Stimulated activated CD8-positive, alpha-beta memory T cell treated with anti-CD3 and anti-CD28 coated beads, Interleukin-12 subunit alpha, Interleukin-12 subunit beta, amount 100 ng/mL, for 24 hours (primary cell): Measurements from ENCODE around the gene GGT6.
"Not testable (repeated sequence)": the region's sequence is repeated elsewhere in the genome, so short reads cannot be mapped to it uniquely, and the experiment has no call there.

ENCODE experiments used
- DNase-seq: peaks from one replicate; pipeline ENCODE4 v3.0.0-alpha.2; 2020; ENCODE audit errors: extremely low read depth

The GGT6 gene

DNA sequence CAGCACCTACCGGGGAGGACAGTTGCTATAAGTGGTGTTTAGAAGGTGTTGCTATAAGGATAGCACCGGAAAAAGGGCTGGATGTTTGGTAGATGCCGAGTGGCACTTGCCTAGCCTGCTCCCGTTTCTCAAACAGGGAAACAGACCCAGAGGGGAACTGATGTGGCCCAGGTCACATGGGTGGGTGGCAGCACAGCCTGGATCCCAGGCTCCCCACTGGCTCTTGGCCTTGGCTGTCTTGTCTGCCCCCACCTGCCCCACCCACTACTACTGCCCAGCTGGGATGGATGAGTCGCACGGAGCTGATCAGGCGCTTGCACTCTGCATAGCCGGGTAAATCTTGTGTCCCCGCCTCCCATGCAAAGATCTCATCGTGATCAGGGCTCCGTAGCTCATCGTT, 31.2 kb upstream of the GGT6 start:
- DNase-seq: no peak

DNA sequence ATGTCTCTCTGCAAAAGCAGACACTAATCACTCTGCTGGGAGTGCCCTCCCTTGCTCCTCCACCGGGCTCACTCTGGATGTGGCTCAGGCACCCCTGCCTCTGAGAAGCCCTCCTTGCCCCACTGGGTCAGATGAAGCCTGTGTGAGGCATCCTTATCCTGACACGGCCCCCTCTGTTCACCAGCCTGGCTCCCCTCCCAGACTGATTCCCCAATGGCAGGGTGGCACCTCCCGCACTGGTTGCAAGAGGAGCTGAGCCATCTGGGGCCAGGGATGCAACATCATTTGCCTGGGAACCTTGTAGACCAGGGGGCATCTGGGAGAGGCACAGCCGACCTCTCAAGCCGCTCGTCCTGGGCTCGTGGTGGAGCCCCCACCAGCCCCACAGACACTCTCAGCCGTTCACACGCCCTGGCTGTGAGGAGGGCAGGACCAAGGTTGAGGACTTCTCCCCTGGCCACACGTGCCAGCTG, 30.6 kb upstream of the GGT6 start:
- no peak for DNase-seq

DNA sequence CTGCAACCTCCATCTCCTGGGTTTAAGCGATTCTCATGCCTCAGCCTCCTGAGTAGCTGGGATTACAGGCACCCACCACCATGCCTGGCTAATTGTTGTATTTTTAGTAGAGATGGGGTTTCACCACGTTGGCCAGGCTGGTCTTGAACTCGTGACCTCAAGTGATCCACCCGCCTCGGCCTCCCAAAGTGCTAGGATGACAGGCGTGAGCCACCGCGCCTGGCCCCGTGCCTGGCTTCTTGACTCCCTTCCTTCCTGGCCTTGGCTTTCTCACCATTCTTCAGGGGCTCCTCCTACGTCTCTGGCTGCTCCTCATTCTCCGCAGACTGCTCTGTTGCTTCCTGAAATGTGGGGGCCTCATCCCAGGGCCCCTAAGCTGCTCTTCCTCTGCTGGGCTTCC, 29.7 kb upstream of the GGT6 start:
- not testable (repeated sequence) for DNase-seq

DNA sequence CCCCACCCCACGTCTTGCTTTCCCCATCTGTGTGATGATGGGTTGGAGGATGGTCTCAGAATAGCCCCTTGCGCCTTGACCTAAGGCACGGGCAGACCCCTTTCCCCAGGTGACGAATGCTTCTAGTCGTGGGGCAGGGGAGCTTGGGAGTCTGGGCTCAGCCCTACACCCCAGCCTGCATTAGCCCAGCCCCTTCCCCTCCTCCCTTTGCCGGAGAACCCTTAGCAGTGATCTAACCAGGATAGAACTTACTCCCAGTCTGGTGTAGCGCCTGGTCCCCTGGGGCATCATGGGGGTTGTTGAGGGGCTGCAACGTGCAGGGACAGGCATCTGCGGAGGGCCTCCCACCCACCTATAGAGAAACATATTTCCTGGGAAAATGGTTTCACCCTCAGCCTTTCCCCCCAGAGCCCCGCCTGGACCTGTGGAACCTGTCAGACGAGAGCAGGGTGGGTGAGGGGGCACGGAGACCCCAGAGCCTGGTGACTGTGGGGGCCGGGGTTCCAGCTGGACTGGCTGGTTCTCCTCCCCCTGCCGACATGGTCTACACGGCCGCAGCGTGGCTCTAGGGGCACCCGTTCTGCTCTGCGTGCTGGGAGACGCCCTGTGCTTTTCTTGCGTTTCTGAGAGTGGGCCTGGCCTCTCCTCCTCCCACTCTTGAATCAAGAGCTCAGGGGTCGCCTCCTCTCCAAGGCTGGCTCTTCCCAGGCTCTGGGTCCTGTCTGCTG, 28.7 kb upstream of the GGT6 start:
- DNase-seq: no peak

DNA sequence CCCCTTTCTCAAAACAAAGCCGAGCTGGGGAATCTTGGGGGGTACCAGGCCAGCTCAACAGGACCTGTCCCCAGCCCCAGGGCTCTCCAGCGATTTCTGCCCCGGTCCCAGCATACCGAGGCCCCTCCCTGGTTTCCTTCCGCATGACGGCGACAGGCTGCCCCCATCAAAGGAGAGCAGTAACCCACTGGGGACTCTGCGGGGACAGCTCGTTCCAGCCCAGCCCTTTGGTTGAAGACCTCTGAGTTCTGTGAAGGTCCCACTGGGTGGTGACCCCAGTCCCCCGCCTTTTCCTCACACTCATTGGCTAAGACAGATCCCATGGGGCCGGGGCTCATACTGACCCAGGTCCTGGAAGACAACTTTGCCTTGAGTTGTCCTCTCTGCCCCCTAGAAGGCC, 28.0 kb upstream of the GGT6 start:
- no peak for DNase-seq

DNA sequence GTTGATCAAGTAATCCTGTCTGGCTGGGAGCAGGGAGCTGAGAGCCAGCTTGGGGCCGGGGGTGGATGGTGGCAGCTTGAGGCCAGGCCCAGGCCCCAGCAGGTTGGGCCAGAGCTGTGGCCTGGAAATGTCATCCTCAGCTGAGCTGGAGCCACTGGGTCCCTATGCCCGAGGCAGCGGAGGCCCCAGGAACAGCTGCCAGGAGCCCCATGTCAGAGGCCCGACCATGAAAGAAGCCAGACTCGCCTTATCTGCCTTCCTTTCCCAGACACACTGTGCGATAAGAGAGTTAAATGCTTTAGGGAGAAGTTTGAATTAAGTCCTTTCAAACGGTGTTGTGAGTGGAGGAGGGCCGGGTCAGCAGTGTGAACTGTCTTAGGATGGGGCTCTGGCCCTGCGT, 27.4 kb upstream of the GGT6 start:
- no peak for DNase-seq

DNA sequence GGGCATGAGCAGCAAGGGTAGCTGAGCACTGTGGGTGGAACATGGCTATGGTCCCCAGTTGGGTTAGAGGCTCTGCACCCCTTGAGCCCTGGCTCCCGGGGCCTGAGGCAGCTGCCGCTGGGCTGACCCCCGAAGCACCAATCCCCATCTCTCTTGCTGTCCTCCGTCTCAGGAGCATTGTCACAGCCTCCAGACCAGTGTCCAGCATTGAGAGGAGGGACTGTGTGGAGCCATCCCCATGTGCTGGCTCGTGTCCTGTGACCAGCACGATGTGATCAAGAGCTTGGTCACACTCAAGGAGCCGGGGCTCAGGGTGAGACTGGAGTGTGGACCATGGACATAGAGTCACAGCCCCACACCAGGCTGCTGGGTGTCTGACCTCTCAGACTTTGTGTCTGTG, 26.8 kb upstream of the GGT6 start:
- DNase-seq: no peak

DNA sequence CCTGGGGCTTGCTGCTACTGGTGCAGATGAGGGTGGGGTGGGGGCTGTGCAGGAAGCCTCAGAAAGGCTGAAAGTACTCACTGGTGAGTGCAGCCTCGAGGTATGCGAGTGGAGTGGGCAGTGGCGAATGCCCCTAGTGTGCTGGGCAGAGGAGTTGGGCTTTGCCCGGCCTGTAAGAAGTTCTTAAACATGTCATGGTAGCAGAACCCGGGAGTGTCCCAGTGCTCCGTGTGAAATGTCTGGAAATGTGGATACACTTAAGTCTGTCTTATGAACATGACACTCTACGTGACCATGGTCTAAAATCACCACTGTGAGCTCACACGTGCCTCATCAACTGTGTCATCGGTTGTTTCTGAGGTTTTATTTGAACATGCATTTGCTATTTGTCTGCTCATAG, 25.7 kb upstream of the GGT6 start:
- DNase-seq: no peak

DNA sequence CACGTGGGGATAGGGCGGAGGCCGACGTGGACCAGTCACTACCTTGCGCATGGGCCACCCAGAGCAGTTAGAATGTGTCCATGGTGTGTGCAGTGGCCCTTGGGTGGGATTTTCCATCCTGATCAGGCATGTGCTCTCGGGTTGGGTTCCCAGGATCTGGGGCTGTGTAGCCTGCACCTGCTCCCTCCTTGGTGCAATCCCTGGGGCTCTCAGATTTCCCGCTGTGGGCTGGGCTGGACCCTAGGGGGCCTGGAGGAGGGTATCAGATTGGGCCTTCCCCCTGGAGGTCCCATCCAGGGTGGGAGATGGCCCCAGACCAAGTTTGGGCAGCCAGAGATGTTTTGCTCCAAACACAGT, 25.2 kb upstream of the GGT6 start:
- DNase-seq: no peak

DNA sequence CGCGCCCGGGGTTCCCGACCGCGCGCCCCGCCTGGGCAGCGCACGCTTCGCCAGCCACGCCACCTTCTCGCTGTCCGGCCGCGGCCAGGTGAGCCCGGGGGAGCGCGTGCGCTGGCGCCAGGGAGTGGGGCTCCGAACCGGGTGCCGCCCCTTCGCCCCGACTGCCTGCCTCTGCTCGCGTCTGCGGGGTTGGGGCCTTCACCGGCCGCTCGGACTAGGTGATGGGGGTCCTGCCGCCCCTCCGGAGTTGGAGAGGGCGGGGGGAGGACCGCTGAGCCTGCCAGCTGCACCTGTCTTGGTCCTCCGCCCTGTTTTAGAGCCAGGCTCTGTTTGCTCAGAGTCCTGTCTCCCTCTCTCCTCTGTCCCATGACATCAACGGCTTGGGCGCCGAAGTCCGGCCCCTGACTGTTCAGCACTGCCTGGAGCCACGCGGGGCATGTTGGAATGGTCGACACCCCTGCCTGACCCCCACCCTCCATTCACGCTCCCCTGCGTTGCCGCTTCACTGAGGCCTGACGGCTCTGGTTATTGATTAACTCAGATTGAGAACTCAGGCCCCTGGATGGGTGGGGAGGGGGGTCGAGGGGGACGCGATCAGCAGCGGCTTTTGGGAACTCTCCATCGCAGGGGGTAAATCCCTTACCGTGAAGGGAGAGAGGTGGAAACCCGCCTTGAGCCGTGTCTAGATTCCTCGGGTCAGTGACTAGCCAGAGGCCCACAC, 24.7 kb upstream of the GGT6 start:
- DNase-seq: no peak

DNA sequence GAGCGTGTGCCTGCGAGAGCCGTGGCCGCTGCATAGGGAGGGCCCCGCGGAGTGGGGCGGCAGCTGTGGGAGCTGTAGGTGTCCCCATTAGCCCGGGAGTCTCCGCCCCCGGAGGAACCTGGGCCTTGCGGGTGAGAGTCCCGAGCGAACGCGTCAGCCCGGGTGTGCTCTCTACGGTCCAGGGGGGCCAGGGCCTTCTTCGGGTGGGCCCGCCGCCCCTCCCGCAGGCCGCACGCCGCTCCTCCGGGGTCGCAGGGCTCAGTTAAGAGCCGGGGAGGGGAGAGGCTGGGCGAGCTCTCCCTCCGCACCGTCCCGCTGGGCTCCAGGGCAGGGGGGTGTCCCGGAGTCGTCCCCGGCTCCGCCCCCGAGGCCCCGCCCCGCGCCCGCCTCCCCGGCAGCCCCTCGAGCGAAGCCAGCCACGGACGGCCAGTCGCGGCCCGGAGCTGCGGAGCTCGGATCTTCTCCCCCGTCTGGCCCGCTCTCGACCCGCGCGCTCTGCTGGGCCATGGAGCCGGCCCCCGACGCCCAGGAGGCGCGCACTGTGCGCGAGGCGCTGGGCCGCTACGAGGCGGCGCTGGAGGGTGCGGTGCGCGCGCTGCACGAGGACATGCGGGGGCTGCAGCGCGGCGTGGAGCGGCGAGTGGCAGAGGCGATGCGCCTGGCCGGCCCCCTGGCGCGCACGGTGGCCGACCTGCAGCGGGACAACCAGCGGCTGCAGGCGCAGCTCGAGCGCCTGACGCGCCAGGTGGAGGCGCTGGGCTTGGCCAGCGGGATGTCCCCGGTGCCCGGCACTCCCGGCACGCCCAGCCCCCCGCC, 23.9 kb upstream of the GGT6 start, which contains the start of gene SMTNL2:
TSS of gene SMTNL2 (plus strand) at position 429 of the 816 bp plus-strand sequence. CDS start at position 506, 77 bp downstream.
- DNase-seq: no peak

DNA sequence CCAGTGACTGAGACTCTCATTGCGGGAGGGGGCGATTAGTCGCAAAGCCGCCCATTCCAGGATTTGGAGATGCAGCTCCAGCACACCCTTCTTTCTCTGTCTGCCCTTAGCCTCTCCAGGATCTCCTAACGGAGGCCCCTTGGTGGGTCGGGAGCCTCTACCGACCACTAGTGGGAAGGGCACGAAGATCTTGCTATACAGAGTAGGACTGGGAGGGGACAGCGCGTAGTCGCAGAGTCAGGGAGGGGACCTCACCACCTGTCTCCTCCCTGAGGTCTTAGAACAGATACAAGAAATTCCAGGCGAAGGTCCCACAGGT, 23.4 kb upstream of the GGT6 start:
- DNase-seq: no peak

DNA sequence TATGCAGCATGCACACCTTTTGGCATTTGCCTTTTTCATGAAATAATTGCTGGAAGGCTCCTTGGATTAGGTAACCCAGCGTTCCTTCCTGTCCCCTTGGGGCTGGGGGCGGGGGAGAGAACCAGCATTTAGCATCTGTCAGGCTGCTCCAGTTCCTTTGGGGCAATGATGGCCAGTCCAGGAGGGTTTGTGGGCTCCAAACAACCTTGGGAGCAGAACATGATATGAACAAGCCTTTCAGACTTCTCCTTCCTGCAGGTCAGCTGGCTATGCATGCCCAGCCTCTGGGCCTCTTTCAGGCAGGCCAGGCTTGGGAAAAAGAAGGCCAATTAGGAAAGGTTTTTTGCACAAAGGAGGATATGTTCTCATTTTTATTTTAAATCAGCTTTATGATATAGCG, 22.8 kb upstream of the GGT6 start:
- DNase-seq: no peak

DNA sequence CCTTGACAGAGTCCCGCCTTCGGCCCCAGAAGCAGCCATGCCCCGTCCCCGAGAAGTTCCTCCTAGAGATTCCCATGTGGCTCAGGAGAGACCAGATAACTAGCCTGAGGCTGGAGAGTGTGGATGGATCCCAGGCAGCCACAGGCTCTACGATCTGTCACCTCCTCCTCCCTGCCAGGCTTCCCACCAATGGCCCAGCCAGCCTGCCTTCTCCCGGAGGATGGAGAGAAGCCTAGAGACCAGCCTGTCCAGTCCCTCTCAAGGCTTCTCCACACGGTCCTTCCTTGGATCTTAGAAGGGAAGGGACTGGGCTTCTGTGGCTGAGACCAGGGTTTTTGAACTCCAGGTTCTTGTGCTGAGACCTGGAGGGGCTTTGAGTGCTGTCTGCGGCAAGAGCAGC, 22.3 kb upstream of the GGT6 start:
- DNase-seq: no peak

DNA sequence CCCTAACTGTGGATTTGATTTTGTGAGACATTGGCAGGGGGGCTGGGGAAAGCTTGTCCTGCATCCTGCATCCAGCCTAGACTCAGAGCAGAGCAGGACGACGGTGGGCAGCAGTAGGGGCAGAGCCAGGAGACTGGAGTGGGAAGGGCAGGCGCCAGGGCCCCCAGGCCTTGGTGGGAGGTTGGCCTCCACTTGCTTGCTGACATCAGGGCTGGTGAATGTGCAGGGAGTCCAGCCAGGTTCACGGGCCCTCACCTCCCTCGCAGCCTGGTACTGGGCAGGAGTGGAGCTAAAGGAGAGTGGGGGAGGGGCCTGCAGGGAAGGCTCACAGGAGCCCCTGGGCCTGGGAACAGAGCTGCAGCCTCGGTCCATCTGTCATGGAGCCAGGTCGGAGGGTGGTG, 21.7 kb upstream of the GGT6 start:
- DNase-seq: no peak

DNA sequence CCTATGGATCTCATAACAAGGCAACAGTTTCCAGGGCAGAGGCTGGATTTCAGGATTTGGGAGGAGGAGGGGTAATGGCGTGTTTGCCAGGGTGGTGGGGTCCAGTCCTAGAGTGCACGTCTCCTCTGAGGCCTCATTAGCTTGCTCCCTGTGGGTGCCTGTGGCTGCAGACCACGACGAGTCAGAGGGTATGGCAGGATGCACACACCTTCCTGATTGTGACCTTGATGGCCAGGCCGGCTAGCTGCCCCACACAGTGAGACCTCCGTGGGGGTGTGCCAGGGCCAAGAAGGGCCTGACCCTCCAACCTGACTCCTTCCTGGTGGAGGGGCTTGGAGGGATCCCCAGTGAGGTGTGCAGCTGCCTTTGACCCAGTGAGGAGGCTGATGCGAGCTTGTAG, 19.9 kb upstream of the GGT6 start:
- DNase-seq: no peak

DNA sequence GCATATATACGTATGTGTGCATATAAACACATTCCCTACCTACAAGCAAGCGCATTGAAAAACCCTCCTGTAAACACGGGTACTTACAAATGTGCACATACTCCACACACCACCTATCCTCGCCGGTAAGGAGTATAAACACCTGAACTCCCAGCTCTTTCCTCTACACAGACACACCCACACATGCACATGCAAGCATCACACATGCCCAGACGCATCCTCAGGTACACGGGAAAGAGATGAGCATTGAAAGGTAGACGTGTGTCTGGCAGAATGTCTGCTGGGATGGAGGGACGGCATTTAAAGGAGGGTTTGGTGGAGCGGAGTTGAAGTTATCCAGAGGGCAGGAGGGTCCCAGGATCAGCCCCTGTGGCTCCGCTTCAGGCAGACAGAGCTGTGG, 19.3 kb upstream of the GGT6 start:
- DNase-seq: no peak

DNA sequence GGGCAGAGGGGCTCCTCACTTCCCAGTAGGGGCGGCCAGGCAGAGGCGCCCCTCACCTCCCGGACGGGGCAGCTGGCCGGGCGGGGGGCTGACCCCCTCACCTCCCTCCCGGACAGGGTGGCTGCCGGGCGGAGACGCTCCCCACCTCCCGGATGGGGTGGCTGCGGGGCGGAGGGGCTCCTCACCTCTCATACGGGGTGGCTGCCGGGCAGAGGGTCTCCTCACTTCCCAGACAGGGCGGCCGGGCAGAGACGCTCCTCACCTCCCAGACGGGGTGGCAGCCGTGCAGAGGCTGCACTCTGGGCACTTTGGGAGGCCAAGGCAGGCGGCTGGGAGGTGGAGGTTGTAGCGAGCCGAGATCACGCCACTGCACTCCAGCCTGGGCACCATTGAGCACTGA, 18.0 kb upstream of the GGT6 start:
- not testable (repeated sequence) for DNase-seq

DNA sequence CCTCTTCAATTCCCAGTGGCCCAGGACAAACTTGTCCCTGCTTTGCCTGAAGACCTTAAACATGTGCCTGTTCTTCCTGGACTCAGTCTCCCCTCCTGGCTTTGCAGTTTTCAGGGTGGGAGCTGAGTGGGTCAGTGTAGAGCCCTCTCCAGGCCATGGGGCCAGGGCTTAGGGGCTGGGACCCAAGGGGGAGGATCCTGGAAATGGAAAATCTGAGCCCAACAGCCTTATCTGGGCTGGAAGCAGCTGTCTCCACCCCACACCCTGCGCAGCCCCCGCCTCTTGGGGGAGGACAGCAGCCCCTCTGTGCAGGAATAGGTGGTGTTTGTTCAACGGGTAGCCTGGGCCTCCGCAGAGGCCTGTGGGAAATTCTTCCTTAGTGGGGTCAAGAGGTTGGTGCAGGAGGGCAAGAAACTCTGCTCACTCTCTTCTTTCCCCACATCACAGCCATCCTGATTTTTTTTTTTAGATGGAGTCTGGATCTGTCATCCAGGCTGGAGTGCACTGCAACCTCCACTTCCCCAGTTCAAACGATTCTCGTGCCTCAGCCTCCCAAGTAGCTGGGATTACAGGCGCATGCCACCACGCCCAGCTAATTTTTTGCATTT, 17.1 kb upstream of the GGT6 start:
- DNase-seq: no peak

DNA sequence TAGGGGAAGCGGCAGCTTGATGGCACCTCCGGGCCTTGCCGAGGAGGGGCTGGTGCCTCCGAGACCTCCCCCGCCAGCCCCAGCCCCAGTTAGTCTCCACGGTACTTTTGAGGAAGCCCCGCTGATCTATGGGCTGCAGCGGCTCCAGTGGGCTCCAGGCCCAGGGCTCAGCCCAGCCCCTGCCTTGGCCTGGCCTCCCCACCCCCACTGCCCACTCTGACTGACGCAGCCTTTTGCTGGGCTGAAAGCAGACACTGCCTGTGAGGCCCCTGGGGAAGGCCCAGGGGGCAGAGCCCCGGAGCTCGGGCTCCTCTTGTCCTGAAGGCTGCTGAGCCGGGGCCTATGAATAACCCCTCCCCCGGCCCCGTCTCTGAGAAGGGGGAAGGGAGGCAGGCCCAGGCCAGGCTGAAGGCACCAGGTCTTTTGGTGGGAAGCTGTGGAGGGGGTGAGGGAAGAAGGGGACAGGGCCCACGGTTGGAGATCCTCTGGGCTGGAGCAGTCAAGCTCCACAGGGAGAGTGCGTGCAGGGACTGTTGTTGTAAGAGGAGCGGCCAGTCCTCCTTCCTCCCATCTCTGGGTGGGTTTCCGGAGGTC, 16.4 kb upstream of the GGT6 start:
- no peak for DNase-seq

DNA sequence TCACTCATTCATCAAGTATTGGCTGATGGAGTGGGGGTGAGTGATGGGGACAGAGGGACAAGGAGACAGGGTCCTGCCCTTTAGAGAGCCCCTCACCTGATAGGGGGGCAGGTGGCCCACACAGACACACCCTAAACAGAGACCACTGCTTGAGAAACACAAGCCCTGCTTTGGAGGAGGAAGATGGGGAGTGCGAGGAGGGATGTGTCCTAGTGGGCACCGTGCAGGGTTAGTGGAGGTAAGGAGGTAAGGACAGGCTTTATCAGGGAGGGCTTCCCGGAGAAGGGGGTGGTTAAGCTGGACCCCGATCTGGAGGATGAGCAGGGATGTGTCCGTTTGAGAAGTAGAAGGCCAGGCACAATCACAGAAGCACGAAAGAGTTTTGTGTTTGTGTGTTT, 15.8 kb upstream of the GGT6 start:
- no peak for DNase-seq

DNA sequence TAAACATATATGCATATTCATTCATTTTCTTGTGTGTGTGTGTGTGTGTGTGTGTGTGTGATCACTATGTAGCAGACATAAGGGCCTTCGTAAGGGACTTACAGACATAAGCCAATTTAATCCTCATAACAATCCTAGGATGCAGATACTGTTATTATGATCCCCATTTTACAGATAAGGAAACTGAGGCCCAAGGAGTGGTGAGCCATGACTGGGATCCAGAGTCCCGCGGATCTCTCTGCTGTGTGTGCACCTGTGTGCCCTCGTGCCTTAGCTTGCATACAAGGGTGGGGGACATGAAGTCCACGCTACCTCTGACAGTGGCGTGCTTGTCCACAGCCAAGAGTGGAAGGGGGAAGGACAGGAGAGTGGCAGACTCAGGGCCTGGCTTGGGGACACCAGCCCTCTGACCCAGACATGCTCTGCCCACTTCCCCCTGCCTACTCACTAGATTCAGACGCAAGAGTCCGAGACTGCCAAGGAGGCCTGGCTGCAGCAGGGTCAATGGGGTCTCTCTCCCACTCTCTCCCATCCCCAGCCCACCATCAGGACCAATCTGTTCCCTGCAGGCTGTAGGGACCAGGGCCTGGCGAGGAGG, 14.2 kb upstream of the GGT6 start:
- DNase-seq: no peak
